A673 (cell line): ENCODE results near the gene KCMF1.

Experiments
- EZH2 ChIP-seq: fragments of 200-600 bp; sonication (generic); IDR thresholded peaks from 2 replicates; pipeline ENCODE4 v1.6.1; 2017; ENCODE audit warnings: borderline replicate concordance, low read depth, mild to moderate bottlenecking, mixed read lengths, antibody characterized with exemption, low read length; ENCODE audit not compliant: poor library complexity, severe bottlenecking
- TF ChIP-seq, protein P1 (sequence below): fragments of 300-800, 200-600 bp; sonication (generic); conservative IDR thresholded peaks from 2 replicates; pipeline ENCODE4 v1.5.1; 2017; ENCODE audit warnings: low read depth, mild to moderate bottlenecking, antibody characterized with exemption, low read length, moderate library complexity, mixed read lengths

DNA sequence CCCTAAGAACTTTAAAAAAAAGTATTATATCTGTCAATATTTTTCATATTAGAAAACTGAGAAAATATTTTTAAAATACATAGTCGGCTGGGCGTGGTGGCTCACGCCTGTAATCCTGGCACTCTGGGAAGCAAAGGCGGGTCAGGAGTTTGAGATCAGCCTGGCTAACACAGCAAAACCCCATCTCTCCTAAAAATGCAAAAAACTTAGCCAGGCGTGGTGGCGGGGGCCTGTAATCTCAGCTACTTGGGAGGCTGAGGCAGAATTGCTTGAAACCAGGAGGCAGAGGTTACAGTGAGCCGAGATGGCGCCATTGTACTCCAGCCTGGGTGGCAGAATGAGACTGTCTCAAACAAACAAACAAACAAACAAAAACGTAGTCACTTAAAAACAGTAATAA lies 5.1 kb upstream of the KCMF1 start:
- TF ChIP-seq, protein P1, sequence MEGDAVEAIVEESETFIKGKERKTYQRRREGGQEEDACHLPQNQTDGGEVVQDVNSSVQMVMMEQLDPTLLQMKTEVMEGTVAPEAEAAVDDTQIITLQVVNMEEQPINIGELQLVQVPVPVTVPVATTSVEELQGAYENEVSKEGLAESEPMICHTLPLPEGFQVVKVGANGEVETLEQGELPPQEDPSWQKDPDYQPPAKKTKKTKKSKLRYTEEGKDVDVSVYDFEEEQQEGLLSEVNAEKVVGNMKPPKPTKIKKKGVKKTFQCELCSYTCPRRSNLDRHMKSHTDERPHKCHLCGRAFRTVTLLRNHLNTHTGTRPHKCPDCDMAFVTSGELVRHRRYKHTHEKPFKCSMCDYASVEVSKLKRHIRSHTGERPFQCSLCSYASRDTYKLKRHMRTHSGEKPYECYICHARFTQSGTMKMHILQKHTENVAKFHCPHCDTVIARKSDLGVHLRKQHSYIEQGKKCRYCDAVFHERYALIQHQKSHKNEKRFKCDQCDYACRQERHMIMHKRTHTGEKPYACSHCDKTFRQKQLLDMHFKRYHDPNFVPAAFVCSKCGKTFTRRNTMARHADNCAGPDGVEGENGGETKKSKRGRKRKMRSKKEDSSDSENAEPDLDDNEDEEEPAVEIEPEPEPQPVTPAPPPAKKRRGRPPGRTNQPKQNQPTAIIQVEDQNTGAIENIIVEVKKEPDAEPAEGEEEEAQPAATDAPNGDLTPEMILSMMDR = no peak
- no peak for TF ChIP-seq EZH2
